ENCODE results near the gene SLIT3.

GRCh38 chr5:169336242-169336641 is 35.3 kb upstream of the SLIT3 start:
- TF ChIP-seq POLR2AphosphoS5 (IDR thresholded peaks at IDR 0.05), result no peak
- TF ChIP-seq, protein P1, sequence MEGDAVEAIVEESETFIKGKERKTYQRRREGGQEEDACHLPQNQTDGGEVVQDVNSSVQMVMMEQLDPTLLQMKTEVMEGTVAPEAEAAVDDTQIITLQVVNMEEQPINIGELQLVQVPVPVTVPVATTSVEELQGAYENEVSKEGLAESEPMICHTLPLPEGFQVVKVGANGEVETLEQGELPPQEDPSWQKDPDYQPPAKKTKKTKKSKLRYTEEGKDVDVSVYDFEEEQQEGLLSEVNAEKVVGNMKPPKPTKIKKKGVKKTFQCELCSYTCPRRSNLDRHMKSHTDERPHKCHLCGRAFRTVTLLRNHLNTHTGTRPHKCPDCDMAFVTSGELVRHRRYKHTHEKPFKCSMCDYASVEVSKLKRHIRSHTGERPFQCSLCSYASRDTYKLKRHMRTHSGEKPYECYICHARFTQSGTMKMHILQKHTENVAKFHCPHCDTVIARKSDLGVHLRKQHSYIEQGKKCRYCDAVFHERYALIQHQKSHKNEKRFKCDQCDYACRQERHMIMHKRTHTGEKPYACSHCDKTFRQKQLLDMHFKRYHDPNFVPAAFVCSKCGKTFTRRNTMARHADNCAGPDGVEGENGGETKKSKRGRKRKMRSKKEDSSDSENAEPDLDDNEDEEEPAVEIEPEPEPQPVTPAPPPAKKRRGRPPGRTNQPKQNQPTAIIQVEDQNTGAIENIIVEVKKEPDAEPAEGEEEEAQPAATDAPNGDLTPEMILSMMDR (IDR thresholded peaks at IDR 0.05), result no peak

Data from esophagus muscularis mucosa (tissue), 3 donors.